Measurements from ENCODE around the gene DTHD1. TPM values are rescaled to one million over a fixed set of nuclear protein-coding genes. Genes with fewer than 3 reads are reported as not detected.

Gene DTHD1
- total RNA-seq, 2 donors from 2014 or later: not detected

GRCh38 chr4:36323816-36324419 lies 42.5 kb downstream of the DTHD1 start:
- no peak overlapping the region for H3K27ac Mint-ChIP-seq
- Histone ChIP-seq H3K27ac (ENCODE audit: low read depth, low read length) (no peak overlapping the region), H3K9ac (ENCODE audit: extremely low read depth, low read length, poor library complexity, severe bottlenecking) (no peak overlapping the region), H3K4me3 (ENCODE audit: low read length) (no peak overlapping the region), H3K9me3 (ENCODE audit: control insufficient read depth, low read length) (no peaks in the 10 kb centered on the region), H3K4me1 (ENCODE audit: control insufficient read depth, insufficient read depth, low read length) (no peaks in the 10 kb centered on the region), H3K27me3 (ENCODE audit: control insufficient read depth, insufficient read depth, low read length, poor library complexity, severe bottlenecking) (no peaks in the 10 kb centered on the region), H3K36me3 (ENCODE audit: control insufficient read depth, insufficient read depth, low read length) (no peaks in the 10 kb centered on the region)
- DNase-seq: no peak
- 83% methylated on average over 1 of the region's 2 CpGs; no CpG with 5 or more reads in 1 of the 2 experiments for WGBS, 2 experiments (ENCODE audit: insufficient coverage in 1 of 2, insufficient read length in 1 of 2)
- no peaks in the 10 kb centered on the region for H3K4me1 Mint-ChIP-seq
- no peaks in the 10 kb centered on the region for H3K9me3 Mint-ChIP-seq
- no peak overlapping the region for H3K4me3 Mint-ChIP-seq
- no peak for TF ChIP-seq CTCF (conservative IDR thresholded peaks at IDR 0.05)
- H3K36me3 Mint-ChIP-seq (ENCODE audit: low read depth): no peaks in the 10 kb centered on the region
- no peaks in the 10 kb centered on the region for H3K27me3 Mint-ChIP-seq (ENCODE audit: insufficient read depth)

- TF ChIP-seq CTCF (conservative IDR thresholded peaks at IDR 0.05): no peak
- Mint-ChIP-seq H3K4me1 (no peaks in the 10 kb centered on the region), H3K9me3 (no peaks in the 10 kb centered on the region), H3K36me3 (ENCODE audit: low read depth) (no peaks in the 10 kb centered on the region), H3K4me3 (no peak overlapping the region), H3K27ac (no peak overlapping the region), H3K27me3 (ENCODE audit: insufficient read depth) (no peaks in the 10 kb centered on the region)
- DNase-seq: no peak
- Histone ChIP-seq H3K4me3 (ENCODE audit: low read length) (no peak overlapping the region), H3K4me1 (ENCODE audit: control insufficient read depth, insufficient read depth, low read length) (no peaks in the 10 kb centered on the region), H3K27me3 (ENCODE audit: control insufficient read depth, insufficient read depth, low read length, poor library complexity, severe bottlenecking) (no peaks in the 10 kb centered on the region), H3K9me3 (ENCODE audit: control insufficient read depth, low read length) (no peaks in the 10 kb centered on the region), H3K36me3 (ENCODE audit: control insufficient read depth, insufficient read depth, low read length) (no peaks in the 10 kb centered on the region), H3K9ac (ENCODE audit: extremely low read depth, low read length, poor library complexity, severe bottlenecking) (no peak overlapping the region), H3K27ac (ENCODE audit: low read depth, low read length) (no peak overlapping the region)
- WGBS, 2 experiments (ENCODE audit: insufficient coverage in 1 of 2, insufficient read length in 1 of 2): 90 to 100% methylated on average over 1 to 4 of the region's 4 CpGs
These were observed 43.4 kb downstream of the DTHD1 start for GRCh38 chr4:36324808-36325207.

- Mint-ChIP-seq H3K4me3 (no peak overlapping the region), H3K27me3 (ENCODE audit: insufficient read depth) (no peaks in the 10 kb centered on the region), H3K27ac (no peak overlapping the region), H3K9me3 (no peaks in the 10 kb centered on the region), H3K36me3 (ENCODE audit: low read depth) (no peaks in the 10 kb centered on the region), H3K4me1 (no peaks in the 10 kb centered on the region)
- Histone ChIP-seq H3K4me3 (ENCODE audit: low read length) (no peak overlapping the region), H3K36me3 (ENCODE audit: control insufficient read depth, insufficient read depth, low read length) (no peaks in the 10 kb centered on the region), H3K9me3 (ENCODE audit: control insufficient read depth, low read length) (no peaks in the 10 kb centered on the region), H3K27me3 (ENCODE audit: control insufficient read depth, insufficient read depth, low read length, poor library complexity, severe bottlenecking) (no peaks in the 10 kb centered on the region), H3K27ac (ENCODE audit: low read depth, low read length) (no peak overlapping the region), H3K9ac (ENCODE audit: extremely low read depth, low read length, poor library complexity, severe bottlenecking) (no peak overlapping the region), H3K4me1 (ENCODE audit: control insufficient read depth, insufficient read depth, low read length) (no peaks in the 10 kb centered on the region)
- TF ChIP-seq CTCF (conservative IDR thresholded peaks at IDR 0.05): no peak
- no peak for DNase-seq
- WGBS, 2 experiments (ENCODE audit: insufficient coverage in 1 of 2, insufficient read length in 1 of 2): 87 to 100% methylated on average over 1 of the region's 1 CpG
These were observed 44.1 kb downstream of the DTHD1 start for GRCh38 chr4:36325499-36325898.
